CD4-positive, CD25-positive, alpha-beta regulatory T cell (primary cell): ENCODE results near the gene LPXN. TPM values are rescaled to one million over a fixed set of nuclear protein-coding genes. Genes with fewer than 3 reads are reported as not detected.

Experiments
- ATAC-seq, 2 donors: fragments of 150-1000 bp; cut with Tn5 transposase; one replicate each; pipeline ENCODE4 v1.10.0; 2021; ENCODE audit warnings: low read depth in 2 of 2, moderate number of reproducible peaks in 2 of 2, moderate library complexity in 1 of 2
- DNase-seq, 3 donors: peaks; one replicate each; pipeline versions ENCODE4 v3.0.0 to v3.0.0-alpha.2; 2012 to 2022; ENCODE audit warnings: mixed read lengths in 1 of 3
- H3K27ac ChIP-seq: one replicate; pipeline ENCODE4 v1.7.0; 2013; ENCODE audit warnings: mild to moderate bottlenecking, low read length; ENCODE audit not compliant: insufficient read depth, poor library complexity, severe bottlenecking
- H3K27me3 ChIP-seq: one replicate; pipeline ENCODE4 v1.7.0; 2013; ENCODE audit warnings: low read length; ENCODE audit not compliant: control insufficient read depth, insufficient read depth
- H3K36me3 ChIP-seq: one replicate; pipeline ENCODE4 v1.7.0; 2013; ENCODE audit warnings: mild to moderate bottlenecking, low read length, moderate library complexity; ENCODE audit not compliant: control insufficient read depth, insufficient read depth
- H3K4me1 ChIP-seq: 2 replicates; pipeline ENCODE4 v1.7.0; 2013; ENCODE audit warnings: mild to moderate bottlenecking, low read length; ENCODE audit not compliant: insufficient read depth, control insufficient read depth, poor library complexity, severe bottlenecking
- H3K4me3 ChIP-seq: one replicate; pipeline ENCODE4 v1.7.0; 2013; ENCODE audit warnings: low read depth, mild to moderate bottlenecking, low read length, moderate library complexity
- H3K9me3 ChIP-seq, 2 experiments: 1 replicate in 1 of 2; 2 replicates in 1 of 2; pipeline ENCODE4 v1.7.0; 2013; ENCODE audit warnings: low read length in 2 of 2, mild to moderate bottlenecking in 1 of 2, moderate library complexity in 1 of 2; ENCODE audit not compliant: control insufficient read depth in 2 of 2
- H3K27ac Mint-ChIP-seq, 3 donors: one replicate each; pipeline ENCODE4 v1.8.0; 2020 to 2022; ENCODE audit warnings: mild to moderate bottlenecking in 3 of 3, mixed read lengths in 3 of 3, moderate library complexity in 2 of 3
- H3K27me3 Mint-ChIP-seq: one replicate; pipeline ENCODE4 v1.8.0; 2022; ENCODE audit warnings: mild to moderate bottlenecking, mixed read lengths
- H3K36me3 Mint-ChIP-seq: one replicate; pipeline ENCODE4 v1.8.0; 2020; ENCODE audit warnings: mixed read lengths
- H3K4me1 Mint-ChIP-seq, 4 donors: one replicate each; pipeline ENCODE4 v1.8.0; 2020 to 2022; ENCODE audit warnings: mixed read lengths in 4 of 4, mild to moderate bottlenecking in 1 of 4
- H3K4me3 Mint-ChIP-seq, 4 donors: one replicate each; pipeline ENCODE4 v1.8.0; 2020 to 2022; ENCODE audit warnings: mild to moderate bottlenecking in 4 of 4, mixed read lengths in 4 of 4, moderate library complexity in 3 of 4
- H3K9me3 Mint-ChIP-seq, 7 donors: one replicate each; pipeline ENCODE4 v1.8.0; 2020 to 2022; ENCODE audit warnings: mixed read lengths in 7 of 7, mild to moderate bottlenecking in 3 of 7, moderate library complexity in 2 of 7
- polyA plus RNA-seq, 4 donors: library from polyadenylated mRNA; unstranded; fragments of 300-500 nt; fragmentation: Illumina TruSeq; gene quantifications; one replicate each; pipeline ENCODE4 v1.2.3, GENCODE V29; 2021
- total RNA-seq: library from RNA; stranded (reverse); gene quantifications from one replicate; pipeline ENCODE4 v1.2.3, GENCODE V29; 2022

The LPXN gene
- total and polyA plus RNA-seq, 5 donors from 2014 or later: 101 to 314 (median 263) TPM

DNA sequence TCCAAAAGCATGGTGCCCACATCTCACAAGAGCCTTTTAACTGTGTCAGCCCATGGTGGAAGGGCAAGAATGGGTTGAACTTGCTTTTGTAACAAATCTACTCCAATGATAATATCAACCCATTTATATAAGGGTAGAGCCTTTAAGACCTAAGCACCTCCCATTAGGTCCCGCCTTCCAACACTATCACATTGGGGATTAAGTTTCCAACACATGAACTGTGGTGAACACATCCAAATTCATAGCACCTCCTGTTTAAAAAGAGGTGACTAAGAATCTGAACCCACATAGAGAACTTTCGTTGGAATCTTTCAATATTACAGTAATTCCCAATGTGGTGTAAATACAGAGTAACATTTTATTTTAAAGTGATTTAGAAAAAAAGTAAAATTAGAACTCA lies 37.6 kb upstream of the LPXN start:
- H3K36me3 Mint-ChIP-seq: peaks cover 57% of the 10 kb centered on the region
- H3K4me3 Mint-ChIP-seq: no peak overlapping the region
- no peaks in the 10 kb centered on the region for H3K4me1 ChIP-seq
- H3K9me3 Mint-ChIP-seq: no peaks in the 10 kb centered on the region
- DNase-seq (no peak), ATAC-seq (no peak)
- no peak overlapping the region for H3K27ac ChIP-seq
- no peaks in the 10 kb centered on the region for H3K9me3 ChIP-seq
- no peak overlapping the region for H3K4me3 ChIP-seq
- no peak overlapping the region for H3K27ac Mint-ChIP-seq
- H3K4me1 Mint-ChIP-seq: peaks cover 16 to 32% (median 27%) of the 10 kb centered on the region in 4 donors
- no peaks in the 10 kb centered on the region for H3K27me3 ChIP-seq
- no peaks in the 10 kb centered on the region for H3K27me3 Mint-ChIP-seq
- peaks cover 86% of the 10 kb centered on the region for H3K36me3 ChIP-seq

DNA sequence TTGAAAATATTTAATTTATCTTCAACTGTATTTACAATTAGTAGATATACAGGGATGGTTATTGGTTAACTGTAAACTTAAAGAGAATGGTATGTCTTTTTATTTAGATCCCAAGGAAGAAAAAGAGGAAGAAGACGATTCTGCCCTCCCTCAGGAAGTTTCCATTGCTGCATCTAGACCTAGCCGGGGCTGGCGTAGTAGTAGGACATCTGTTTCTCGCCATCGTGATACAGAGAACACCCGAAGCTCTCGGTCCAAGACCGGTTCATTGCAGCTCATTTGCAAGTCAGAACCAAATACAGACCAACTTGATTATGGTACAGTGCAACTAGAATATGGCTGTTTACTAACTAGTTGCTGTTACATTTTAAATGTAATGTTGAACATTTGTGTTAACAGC lies 34.1 kb upstream of the LPXN start:
- peaks cover 34% of the 10 kb centered on the region for H3K36me3 Mint-ChIP-seq

DNA sequence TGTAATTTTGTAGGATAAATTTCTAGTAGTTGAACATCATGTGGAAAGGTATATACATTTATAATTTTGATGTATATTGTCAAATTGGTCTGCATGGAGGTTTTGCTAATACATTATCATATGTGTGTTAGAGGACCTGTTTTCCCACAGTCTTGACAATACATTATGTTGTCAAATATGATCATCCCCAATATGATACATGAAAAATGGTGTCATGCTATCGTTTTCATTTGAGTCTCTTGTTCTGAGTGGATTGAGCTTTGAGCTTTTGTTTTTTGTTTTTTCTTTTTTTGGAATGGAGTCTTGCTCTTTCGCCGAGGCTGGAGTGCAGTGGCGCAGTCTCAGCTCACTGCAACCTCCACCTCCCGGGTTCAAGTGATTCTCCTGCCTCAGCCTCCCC lies 32.7 kb upstream of the LPXN start:
- H3K4me3 ChIP-seq: no peak overlapping the region
- H3K4me1 ChIP-seq: peaks cover 7% of the 10 kb centered on the region
- ATAC-seq (no peak), DNase-seq (no peak)
- Mint-ChIP-seq H3K36me3 (peaks cover 23% of the 10 kb centered on the region), H3K27ac (peak overlapping the region in 1 of 3 donors; percentile 80), H3K27me3 (no peaks in the 10 kb centered on the region), H3K4me3 (no peak overlapping the region), H3K9me3 (peaks cover 0 to 4% (median 0%) of the 10 kb centered on the region in 7 donors), H3K4me1 (peaks cover 44 to 65% (median 54%) of the 10 kb centered on the region in 4 donors)
- no peaks in the 10 kb centered on the region for H3K27me3 ChIP-seq
- H3K36me3 ChIP-seq: peaks cover 38% of the 10 kb centered on the region
- H3K9me3 ChIP-seq: no peaks in the 10 kb centered on the region
- no peak overlapping the region for H3K27ac ChIP-seq

More for the DNA sequence above, 34.1 kb upstream of the LPXN start:
- Mint-ChIP-seq H3K9me3 (no peaks in the 10 kb centered on the region), H3K27me3 (no peaks in the 10 kb centered on the region), H3K4me1 (peaks cover 36 to 52% (median 45%) of the 10 kb centered on the region in 4 donors), H3K4me3 (no peak overlapping the region), H3K27ac (peak overlapping the region in 1 of 3 donors; percentile 63)
- H3K27ac ChIP-seq: no peak overlapping the region
- H3K4me1 ChIP-seq: peaks cover 7% of the 10 kb centered on the region
- H3K27me3 ChIP-seq: no peaks in the 10 kb centered on the region
- ATAC-seq: no peak
- no peak for DNase-seq
- peaks cover 52% of the 10 kb centered on the region for H3K36me3 ChIP-seq
- H3K9me3 ChIP-seq: no peaks in the 10 kb centered on the region
- no peak overlapping the region for H3K4me3 ChIP-seq

GRCh38 chr11:58606930-58607714 lies 31.5 kb upstream of the LPXN start:
- no peak for DNase-seq
- Histone ChIP-seq H3K4me3 (no peak overlapping the region), H3K9me3 (no peaks in the 10 kb centered on the region), H3K4me1 (peaks cover 7% of the 10 kb centered on the region), H3K27ac (no peak overlapping the region), H3K27me3 (no peaks in the 10 kb centered on the region), H3K36me3 (peaks cover 26% of the 10 kb centered on the region)
- Mint-ChIP-seq H3K4me1 (peaks cover 43 to 75% (median 63%) of the 10 kb centered on the region in 4 donors), H3K27me3 (no peaks in the 10 kb centered on the region), H3K9me3 (peaks cover 0 to 4% (median 0%) of the 10 kb centered on the region in 7 donors), H3K4me3 (peak overlapping the region in 2 of 4 donors; percentile 13 to 56), H3K36me3 (peaks cover 23% of the 10 kb centered on the region), H3K27ac (peak overlapping the region in 1 of 3 donors; percentile 20)
- ATAC-seq: no peak

DNA sequence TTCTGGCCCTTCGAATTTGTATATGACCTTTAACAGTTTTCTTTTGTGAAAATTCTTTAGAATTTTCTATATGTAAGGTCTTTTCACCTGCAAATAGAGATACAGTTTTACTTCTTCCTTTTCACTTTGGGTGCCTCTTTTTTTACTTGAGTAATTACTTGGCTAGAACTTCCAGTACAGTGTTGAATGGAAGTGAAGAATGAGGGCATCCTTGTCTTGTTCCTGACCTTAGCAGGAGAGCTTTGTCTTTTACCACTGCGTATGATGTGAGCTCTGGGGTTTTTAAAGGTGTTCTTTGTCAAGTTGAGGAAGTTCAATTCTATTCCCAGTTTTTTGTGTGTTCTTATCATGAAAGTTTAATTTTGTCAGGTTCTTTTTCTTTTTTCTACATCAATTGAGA lies 24.9 kb upstream of the LPXN start:
- Mint-ChIP-seq H3K4me1 (peaks cover 50 to 97% (median 83%) of the 10 kb centered on the region in 4 donors), H3K36me3 (peaks cover 20% of the 10 kb centered on the region), H3K27me3 (no peaks in the 10 kb centered on the region), H3K27ac (no peak overlapping the region), H3K9me3 (peaks cover 0 to 4% (median 0%) of the 10 kb centered on the region in 7 donors), H3K4me3 (no peak overlapping the region)
- Histone ChIP-seq H3K4me1 (peaks cover 17% of the 10 kb centered on the region), H3K4me3 (no peak overlapping the region), H3K27me3 (no peaks in the 10 kb centered on the region), H3K36me3 (peaks cover 3% of the 10 kb centered on the region), H3K27ac (no peak overlapping the region), H3K9me3 (no peaks in the 10 kb centered on the region)
- DNase-seq (no peak), ATAC-seq (no peak)

DNA sequence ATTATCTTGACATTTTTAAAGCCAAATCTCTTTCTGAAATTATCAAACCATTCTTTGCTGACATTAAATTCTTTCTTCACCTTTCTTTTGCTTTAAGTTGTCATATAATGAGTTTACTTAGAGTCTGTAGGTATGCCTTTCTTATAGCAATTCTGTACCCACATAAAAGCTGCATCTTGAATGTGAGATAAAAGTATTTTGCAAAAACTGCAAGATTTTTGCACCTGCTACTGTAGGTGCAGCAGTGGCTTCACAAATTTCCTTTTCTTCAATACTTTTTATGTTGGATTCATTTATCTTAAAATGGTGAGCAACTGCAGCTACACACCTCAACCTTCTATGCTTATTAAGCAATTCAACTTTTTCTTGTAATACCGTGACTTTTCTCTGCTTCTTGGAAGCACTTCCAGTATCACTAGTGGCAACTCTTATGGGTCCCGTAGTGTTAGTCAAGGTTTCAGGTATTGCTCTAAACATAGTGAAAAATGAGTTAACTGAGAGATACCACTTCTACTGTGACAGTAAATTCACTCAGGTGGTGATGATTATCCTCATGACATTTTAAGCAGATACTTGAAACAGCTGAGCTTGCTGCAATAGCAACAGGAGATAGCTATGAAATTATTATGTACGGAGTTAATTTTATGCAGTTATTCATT lies 22.0 kb upstream of the LPXN start:
- peak overlapping the region in 1 of 3 donors; percentile 68 for H3K27ac Mint-ChIP-seq
- H3K4me1 Mint-ChIP-seq: peaks cover 55 to 94% (median 83%) of the 10 kb centered on the region in 4 donors
- H3K27me3 ChIP-seq: no peaks in the 10 kb centered on the region
- H3K9me3 Mint-ChIP-seq: no peaks in the 10 kb centered on the region
- no peaks in the 10 kb centered on the region for H3K27me3 Mint-ChIP-seq
- DNase-seq: peak in 1 of 3 donors; percentile 41
- H3K36me3 ChIP-seq: peaks cover 3% of the 10 kb centered on the region
- H3K27ac ChIP-seq: no peak overlapping the region
- peak overlapping the region; percentile 29 for H3K4me3 ChIP-seq
- ATAC-seq: no peak
- peak overlapping the region in 3 of 4 donors; percentile 31 to 74 (median 38) for H3K4me3 Mint-ChIP-seq
- H3K4me1 ChIP-seq: peaks cover 21% of the 10 kb centered on the region
- H3K9me3 ChIP-seq: no peaks in the 10 kb centered on the region
- peaks cover 19% of the 10 kb centered on the region for H3K36me3 Mint-ChIP-seq

DNA sequence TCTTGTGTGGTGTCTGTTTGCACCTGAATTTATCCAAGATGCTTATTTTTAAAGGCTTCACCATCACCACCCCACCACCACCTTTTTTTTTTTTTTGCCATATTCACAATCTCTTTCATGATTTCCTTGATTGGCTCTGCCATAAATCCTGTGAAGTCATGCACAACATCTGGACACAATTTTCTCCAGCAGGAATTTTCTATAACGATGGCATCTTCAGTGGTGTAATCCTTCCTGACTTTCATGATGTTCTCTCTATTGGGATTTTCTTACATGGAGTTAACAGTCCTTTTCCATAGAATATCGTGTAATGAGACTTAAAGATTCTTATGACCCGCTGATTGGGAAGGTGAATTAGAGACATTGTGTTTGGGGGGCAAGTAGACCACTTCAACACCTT lies 21.0 kb upstream of the LPXN start:
- ATAC-seq (no peak), DNase-seq (no peak)
- no peaks in the 10 kb centered on the region for H3K9me3 ChIP-seq
- peak overlapping the region in 1 of 4 donors; percentile 26 for H3K4me3 Mint-ChIP-seq
- H3K4me1 ChIP-seq: peaks cover 21% of the 10 kb centered on the region
- no peak overlapping the region for H3K4me3 ChIP-seq
- H3K36me3 ChIP-seq: peaks cover 3% of the 10 kb centered on the region
- peaks cover 59 to 90% (median 83%) of the 10 kb centered on the region in 4 donors for H3K4me1 Mint-ChIP-seq
- no peaks in the 10 kb centered on the region for H3K27me3 ChIP-seq
- H3K36me3 Mint-ChIP-seq: peaks cover 20% of the 10 kb centered on the region
- H3K9me3 Mint-ChIP-seq: no peaks in the 10 kb centered on the region
- no peak overlapping the region for H3K27ac ChIP-seq
- H3K27ac Mint-ChIP-seq: peak overlapping the region; percentile 22 to 80 (median 33)
- H3K27me3 Mint-ChIP-seq: no peaks in the 10 kb centered on the region
